Panc1 (cell line): ENCODE results near the gene CDCA4. TPM values are rescaled to one million over a fixed set of nuclear protein-coding genes. Genes with fewer than 3 reads are reported as not detected.

Source experiments
- ATAC-seq: fragments of 200-7000 bp; cut with Tn5 transposase; 2 replicates; pipeline ENCODE4 v1.9.1; 2020; ENCODE audit warnings: mild to moderate bottlenecking, moderate library complexity
- BruUV-seq: library from RNA; stranded (reverse); fragments of 400-500 nt; replicated peaks from 2 replicates; lab custom pipeline; 2021; lab: Mats Ljungman, UMichigan
- CTCF ChIA-PET: fragments of 300-600 bp; sonication (Branson Sonifier 250); formaldehyde crosslinking; loops from one replicate; lab custom pipeline; 2022; ENCODE audit warnings: antibody characterized with exemption; lab: Charles Lee
- POLR2A ChIA-PET: fragments of 300-600 bp; sonication (Branson Sonifier 250); formaldehyde crosslinking; loops from one replicate; lab custom pipeline; 2022; ENCODE audit warnings: antibody characterized with exemption; lab: Charles Lee
- DNase-seq: peaks from one replicate; pipeline ENCODE4 v3.0.0-alpha.2; 2010; ENCODE audit warnings: low read depth, low spot score
- H3K27ac ChIP-seq: 2 replicates; pipeline ENCODE4 v1.5.1; 2011; ENCODE audit warnings: mild to moderate bottlenecking, low read length, inconsistent platforms
- H3K27me3 ChIP-seq: fragments of 200-500 bp; sonication (Bioruptor generic); 2 replicates; pipeline ENCODE4 v1.6.0; 2014; ENCODE audit warnings: low read length, inconsistent platforms; ENCODE audit not compliant: control insufficient read depth, insufficient read depth
- H3K36me3 ChIP-seq: fragments of 200-500 bp; sonication (Bioruptor generic); 2 replicates; pipeline ENCODE4 v1.5.1; 2014; ENCODE audit warnings: inconsistent platforms, mild to moderate bottlenecking, low read length, moderate library complexity; ENCODE audit not compliant: control insufficient read depth, insufficient read depth
- H3K4me1 ChIP-seq: 2 replicates; pipeline ENCODE4 v1.5.1; 2011; ENCODE audit warnings: inconsistent platforms, mild to moderate bottlenecking, low read length, moderate library complexity; ENCODE audit not compliant: control insufficient read depth, insufficient read depth
- H3K4me3 ChIP-seq, 2 experiments: 2 replicates each; pipeline ENCODE4 v1.5.1; 2011 to 2012; ENCODE audit warnings: low read depth in 2 of 2, low read length in 2 of 2, mild to moderate bottlenecking in 2 of 2, inconsistent platforms in 1 of 2, moderate library complexity in 1 of 2
- H3K9me3 ChIP-seq: fragments of 200-500 bp; sonication (Bioruptor generic); 2 replicates; pipeline ENCODE4 v1.5.1; 2014; ENCODE audit warnings: low read depth, mild to moderate bottlenecking, inconsistent platforms, low read length, moderate library complexity; ENCODE audit not compliant: control insufficient read depth, insufficient read depth
- POLR2AphosphoS5 ChIP-seq: IDR thresholded peaks from 2 replicates; pipeline ENCODE4 v1.6.1; 2012; ENCODE audit warnings: mild to moderate bottlenecking, low read depth, low read length, moderate library complexity
- REST ChIP-seq, 2 experiments: IDR thresholded peaks; 2 replicates each; pipeline ENCODE4 v1.6.1; 2011 to 2012; ENCODE audit warnings: low read depth in 2 of 2, control low read depth in 1 of 2, low read length in 1 of 2, mild to moderate bottlenecking in 1 of 2, moderate library complexity in 1 of 2; ENCODE audit not compliant: insufficient read depth in 1 of 2
- SIN3A ChIP-seq: IDR thresholded peaks from 2 replicates; pipeline ENCODE4 v1.6.1; 2012; ENCODE audit warnings: low read depth, mild to moderate bottlenecking, low read length, moderate library complexity, borderline replicate concordance; ENCODE audit not compliant: insufficient read depth
- TCF7L2 ChIP-seq: IDR thresholded peaks from 2 replicates; pipeline ENCODE4 v1.6.1; 2011; ENCODE audit warnings: mild to moderate bottlenecking, low read depth, low read length, inconsistent platforms
- in situ Hi-C: cut with HindIII; loops from 2 replicates; pipeline ENCODE4 v1.10.0; 2016; ENCODE audit warnings: low sequenced_read_pairs, low pct_unique_long_range_greater_than_20kb
- intact Hi-C: fragments of 100-400 bp; cut with micrococcal nuclease; formaldehyde crosslinking; loops from one replicate; pipeline ENCODE4 v1.10.0; 2022; ENCODE audit not compliant: unreplicated experiment
- total RNA-seq: library from RNA; stranded (reverse); gene quantifications from one replicate; pipeline ENCODE4 v1.2.1, GENCODE V29; 2021; ENCODE audit not compliant: unreplicated experiment
- TF ChIP-seq, protein P1 (sequence below): fragments of 450-650 bp; IDR thresholded peaks from 2 replicates; pipeline ENCODE4 v1.5.1; 2017; ENCODE audit warnings: mild to moderate bottlenecking

Gene CDCA4
- total RNA-seq, 1 experiment from 2014 or later: 39.9 TPM

GRCh38 chr14:105015242-105015641 lies 5.6 kb downstream of the CDCA4 start:
- DNase-seq (no peak), ATAC-seq (no peak)
- Histone ChIP-seq H3K27me3 (no peaks in the 10 kb centered on the region), H3K36me3 (peaks cover 7% of the 10 kb centered on the region), H3K27ac (peak overlapping the region; percentile 71; the same call in 1 of the 2 replicates), H3K4me1 (peaks cover 59% of the 10 kb centered on the region), H3K9me3 (no peaks in the 10 kb centered on the region), H3K4me3 (peak overlapping the region in 1 of 2 experiments; percentile 24; a peak in 2 of 4 replicates)
- BruUV-seq: no TSS peak
- intact Hi-C loops (no loop called here), in situ Hi-C loops (no loop called here)
- ChIA-PET CTCF (no interaction called here), POLR2A (no interaction called here)
- TF ChIP-seq POLR2AphosphoS5 (no peak), REST (IDR thresholded peaks at IDR 0.05; ENCODE audit: insufficient read depth in 1 of 2, low read depth in 2 of 2, low read length in 1 of 2) (no peak), SIN3A (no peak), TCF7L2 (no peak)
- TF ChIP-seq, protein P1, sequence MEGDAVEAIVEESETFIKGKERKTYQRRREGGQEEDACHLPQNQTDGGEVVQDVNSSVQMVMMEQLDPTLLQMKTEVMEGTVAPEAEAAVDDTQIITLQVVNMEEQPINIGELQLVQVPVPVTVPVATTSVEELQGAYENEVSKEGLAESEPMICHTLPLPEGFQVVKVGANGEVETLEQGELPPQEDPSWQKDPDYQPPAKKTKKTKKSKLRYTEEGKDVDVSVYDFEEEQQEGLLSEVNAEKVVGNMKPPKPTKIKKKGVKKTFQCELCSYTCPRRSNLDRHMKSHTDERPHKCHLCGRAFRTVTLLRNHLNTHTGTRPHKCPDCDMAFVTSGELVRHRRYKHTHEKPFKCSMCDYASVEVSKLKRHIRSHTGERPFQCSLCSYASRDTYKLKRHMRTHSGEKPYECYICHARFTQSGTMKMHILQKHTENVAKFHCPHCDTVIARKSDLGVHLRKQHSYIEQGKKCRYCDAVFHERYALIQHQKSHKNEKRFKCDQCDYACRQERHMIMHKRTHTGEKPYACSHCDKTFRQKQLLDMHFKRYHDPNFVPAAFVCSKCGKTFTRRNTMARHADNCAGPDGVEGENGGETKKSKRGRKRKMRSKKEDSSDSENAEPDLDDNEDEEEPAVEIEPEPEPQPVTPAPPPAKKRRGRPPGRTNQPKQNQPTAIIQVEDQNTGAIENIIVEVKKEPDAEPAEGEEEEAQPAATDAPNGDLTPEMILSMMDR: no peak

- DNase-seq (no peak), ATAC-seq (no peak)
- BruUV-seq: no TSS peak
- peak overlapping the region in 1 of 2 experiments; percentile 24; a peak in 2 of 4 replicates for H3K4me3 ChIP-seq
- no peaks in the 10 kb centered on the region for H3K27me3 ChIP-seq
- peaks cover 7% of the 10 kb centered on the region; the same call in 1 of the 2 replicates for H3K36me3 ChIP-seq
- TF ChIP-seq REST (IDR thresholded peaks at IDR 0.05; ENCODE audit: insufficient read depth in 1 of 2, low read depth in 2 of 2, low read length in 1 of 2) (no peak), TCF7L2 (no peak), SIN3A (no peak)
- H3K4me1 ChIP-seq: peaks cover 59% of the 10 kb centered on the region
- CTCF ChIA-PET: no interaction called here
- POLR2A ChIA-PET: no interaction called here
- H3K27ac ChIP-seq: peak overlapping the region; percentile 71; the same call in 1 of the 2 replicates
- in situ Hi-C loops (no loop called here), intact Hi-C loops (no loop called here)
- no peaks in the 10 kb centered on the region for H3K9me3 ChIP-seq
Observed at GRCh38 chr14:105014631-105015030, 6.3 kb downstream of the CDCA4 start.
